NCI-H226 (cell line): Measurements from ENCODE around the gene GPR83.
A peak's percentile ranks its signal among the peaks of the same experiment; 100 is the strongest.
"Not testable (repeated sequence)": the region's sequence is repeated elsewhere in the genome, so short reads cannot be mapped to it uniquely, and the experiment has no call there.

ENCODE experiments used
- DNase-seq: peaks from one replicate; pipeline ENCODE4 v3.0.0-alpha.2; 2015

The GPR83 gene

GRCh38 chr11:94400839-94401772 lies at the start of gene GPR83:
TSS of gene GPR83 (minus strand) at chr11:94401419. CDS start at chr11:94401247, 172 bp downstream.
- no peak for DNase-seq

GRCh38 chr11:94450048-94450447 lies 48.8 kb upstream of the GPR83 start:
- no peak for DNase-seq

- peak; percentile 28 for DNase-seq
Observed at GRCh38 chr11:94449437-94449836, 48.2 kb upstream of the GPR83 start.

GRCh38 chr11:94449029-94449428 lies 47.8 kb upstream of the GPR83 start:
- no peak for DNase-seq

GRCh38 chr11:94447149-94447548 lies 45.9 kb upstream of the GPR83 start:
- no peak for DNase-seq

GRCh38 chr11:94445641-94446040 lies 44.4 kb upstream of the GPR83 start:
- DNase-seq: no peak

GRCh38 chr11:94433049-94433448 lies 31.8 kb upstream of the GPR83 start:
- no peak for DNase-seq

GRCh38 chr11:94424662-94425061 lies 23.4 kb upstream of the GPR83 start:
- no peak for DNase-seq

GRCh38 chr11:94424011-94424410 lies 22.8 kb upstream of the GPR83 start:
- no peak for DNase-seq

GRCh38 chr11:94423507-94423906 lies 22.3 kb upstream of the GPR83 start:
- DNase-seq: no peak

- no peak for DNase-seq
Observed at GRCh38 chr11:94418123-94418765, 17.0 kb upstream of the GPR83 start.

GRCh38 chr11:94417386-94417987 lies 16.3 kb upstream of the GPR83 start:
- DNase-seq: no peak

GRCh38 chr11:94405062-94405833 lies 4.0 kb upstream of the GPR83 start:
- no peak for DNase-seq

- DNase-seq: no peak
Observed at GRCh38 chr11:94402355-94402754, 1.1 kb upstream of the GPR83 start.

GRCh38 chr11:94401773-94402265 lies 600 bp upstream of the GPR83 start:
- DNase-seq: no peak

- no peak for DNase-seq
Observed at GRCh38 chr11:94400457-94400838, 771 bp downstream of the GPR83 start.

- no peak for DNase-seq
Observed at GRCh38 chr11:94400050-94400449, 1.2 kb downstream of the GPR83 start.

GRCh38 chr11:94398101-94398500 lies 3.1 kb downstream of the GPR83 start:
- DNase-seq: no peak

- DNase-seq: no peak
Observed at GRCh38 chr11:94396282-94396681, 4.9 kb downstream of the GPR83 start.

- DNase-seq: not testable (repeated sequence)
Observed at GRCh38 chr11:94391937-94392336, 9.3 kb downstream of the GPR83 start.

- no peak for DNase-seq
Observed at GRCh38 chr11:94379613-94380012, 21.6 kb downstream of the GPR83 start.

- no peak for DNase-seq
Observed at GRCh38 chr11:94376841-94377240, 24.4 kb downstream of the GPR83 start.

- DNase-seq: not testable (repeated sequence)
Observed at GRCh38 chr11:94370576-94370975, 30.6 kb downstream of the GPR83 start.
